ENCODE results near the gene ADRA2C. TPM values are rescaled to one million over a fixed set of nuclear protein-coding genes. Genes with fewer than 3 reads are reported as not detected.

ADRA2C gene
- total RNA-seq, 1 donor from 2014 or later, result 0.32 TPM

DNA sequence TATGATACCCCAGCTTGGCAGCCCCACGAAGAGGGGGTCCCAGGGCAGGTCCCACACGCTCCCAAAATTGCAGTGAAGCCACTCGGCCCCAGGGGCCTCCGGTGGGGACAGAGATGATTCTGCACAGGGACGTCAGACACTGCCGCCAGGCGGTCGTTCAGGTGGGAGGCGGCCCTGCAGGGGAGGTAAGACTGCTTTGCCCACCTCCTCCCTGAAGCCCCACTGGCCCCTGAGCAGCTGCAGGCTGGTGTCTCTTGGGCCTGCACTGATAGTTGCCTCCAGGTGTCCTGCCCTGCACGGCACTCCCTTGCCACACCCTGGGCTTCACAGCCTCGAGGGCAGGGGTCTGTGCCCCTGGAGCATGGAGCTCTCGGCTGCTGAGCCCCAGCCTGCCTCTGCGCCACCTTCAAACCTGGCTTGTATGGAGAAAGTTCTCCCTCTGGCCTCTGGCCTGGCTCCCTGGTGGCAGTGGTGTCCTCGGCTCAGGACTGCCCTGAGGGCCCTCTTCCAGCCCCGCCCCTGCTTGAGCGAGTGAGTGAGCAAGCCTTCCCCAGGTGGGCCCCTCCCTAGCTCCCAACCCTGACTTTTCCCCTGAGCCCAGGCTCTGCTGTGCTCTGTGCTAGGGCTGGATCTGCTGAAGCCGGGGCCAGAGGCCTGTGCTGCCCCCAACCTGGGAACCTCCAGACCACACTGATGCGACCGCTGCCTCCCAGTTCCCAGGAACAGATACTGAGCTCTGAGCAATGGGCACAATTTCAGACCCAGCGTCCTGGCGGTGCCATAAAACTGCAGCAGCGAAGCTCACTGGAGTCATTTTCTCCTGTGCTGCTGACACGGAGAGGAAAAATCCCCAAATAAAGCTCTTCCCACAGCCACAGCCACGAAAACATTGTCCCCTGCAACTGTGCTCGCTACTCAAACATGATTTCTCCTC, 16.1 kb downstream of the ADRA2C start:
- no peak for TF ChIP-seq CTCF (IDR thresholded peaks at IDR 0.05)
- Mint-ChIP-seq H3K27ac (ENCODE audit: unreplicated experiment) (no peak overlapping the region), H3K4me3 (ENCODE audit: unreplicated experiment) (no peak overlapping the region), H3K27me3 (ENCODE audit: unreplicated experiment) (no peaks in the 10 kb centered on the region), H3K36me3 (ENCODE audit: unreplicated experiment) (no peaks in the 10 kb centered on the region), H3K4me1 (ENCODE audit: unreplicated experiment) (no peaks in the 10 kb centered on the region), H3K9me3 (ENCODE audit: unreplicated experiment) (peaks cover 3% of the 10 kb centered on the region)
- DNase-seq (ENCODE audit: extremely low spot score, unreplicated experiment), result no peak

GRCh38 chr4:3783693-3784306, 17.6 kb downstream of the ADRA2C start:
- H3K36me3 Mint-ChIP-seq (ENCODE audit: unreplicated experiment), result no peaks in the 10 kb centered on the region

DNA sequence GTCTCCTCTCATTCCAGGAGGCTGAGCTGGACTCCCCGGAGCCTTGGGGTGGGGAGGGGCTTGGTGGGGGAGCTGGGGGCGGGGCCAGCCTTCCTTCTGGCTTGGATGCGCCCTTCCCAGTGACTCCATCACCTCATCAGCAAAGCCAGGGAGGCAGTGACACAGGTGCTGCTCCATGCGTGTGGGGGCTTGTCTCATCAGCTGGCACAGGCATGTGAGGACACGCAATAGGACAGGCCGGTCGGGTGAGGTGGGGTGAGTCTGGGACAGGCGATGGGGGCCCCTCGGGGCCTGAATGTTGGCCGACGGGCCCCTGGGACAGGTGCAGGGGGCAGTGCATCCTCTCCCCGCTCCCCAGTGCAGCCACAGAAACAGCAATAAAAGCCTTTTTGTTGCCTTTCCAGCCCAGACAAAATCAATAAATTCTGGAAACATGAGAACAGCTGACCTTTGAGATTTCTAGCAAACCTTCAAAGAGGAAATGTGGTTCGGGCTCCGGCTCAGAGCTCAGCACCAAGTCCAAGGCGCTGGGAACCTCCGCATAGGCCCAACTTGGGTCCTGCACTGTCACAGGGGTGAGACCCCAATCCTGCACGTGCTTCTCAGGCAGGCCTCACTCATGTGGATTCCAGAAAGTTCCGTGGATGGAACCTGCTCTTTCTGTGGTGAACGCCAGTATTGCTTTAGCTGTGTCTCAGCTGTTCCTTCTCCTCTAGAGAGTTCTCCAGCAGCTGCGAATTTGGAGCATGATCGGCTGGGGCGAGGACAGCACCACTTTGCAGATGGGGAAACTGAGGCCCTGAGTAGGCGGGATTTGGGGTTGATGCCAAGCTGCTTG, 18.5 kb downstream of the ADRA2C start:
- no peak for DNase-seq (ENCODE audit: extremely low spot score, unreplicated experiment)
- Mint-ChIP-seq H3K27me3 (ENCODE audit: unreplicated experiment) (no peaks in the 10 kb centered on the region), H3K4me3 (ENCODE audit: unreplicated experiment) (no peak overlapping the region), H3K36me3 (ENCODE audit: unreplicated experiment) (no peaks in the 10 kb centered on the region), H3K4me1 (ENCODE audit: unreplicated experiment) (no peaks in the 10 kb centered on the region), H3K9me3 (ENCODE audit: unreplicated experiment) (no peaks in the 10 kb centered on the region), H3K27ac (ENCODE audit: unreplicated experiment) (no peak overlapping the region)
- TF ChIP-seq CTCF (IDR thresholded peaks at IDR 0.05), result no peak

More at GRCh38 chr4:3783693-3784306, 17.6 kb downstream of the ADRA2C start:
- no peaks in the 10 kb centered on the region for H3K27me3 Mint-ChIP-seq (ENCODE audit: unreplicated experiment)
- H3K27ac Mint-ChIP-seq (ENCODE audit: unreplicated experiment), result no peak overlapping the region
- no peaks in the 10 kb centered on the region for H3K9me3 Mint-ChIP-seq (ENCODE audit: unreplicated experiment)
- no peak for TF ChIP-seq CTCF (IDR thresholded peaks at IDR 0.05)
- no peak overlapping the region for H3K4me3 Mint-ChIP-seq (ENCODE audit: unreplicated experiment)
- H3K4me1 Mint-ChIP-seq (ENCODE audit: unreplicated experiment), result no peaks in the 10 kb centered on the region
- no peak for DNase-seq (ENCODE audit: extremely low spot score, unreplicated experiment)

- H3K9me3 Mint-ChIP-seq (ENCODE audit: unreplicated experiment), result no peaks in the 10 kb centered on the region
- TF ChIP-seq CTCF (IDR thresholded peaks at IDR 0.05), result no peak
- H3K4me3 Mint-ChIP-seq (ENCODE audit: unreplicated experiment), result no peak overlapping the region
Measured at GRCh38 chr4:3785292-3785565, 19.0 kb downstream of the ADRA2C start.

More at GRCh38 chr4:3785292-3785565, 19.0 kb downstream of the ADRA2C start:
- H3K4me1 Mint-ChIP-seq (ENCODE audit: unreplicated experiment), result no peaks in the 10 kb centered on the region
- no peaks in the 10 kb centered on the region for H3K27me3 Mint-ChIP-seq (ENCODE audit: unreplicated experiment)
- no peak for DNase-seq (ENCODE audit: extremely low spot score, unreplicated experiment)
- H3K36me3 Mint-ChIP-seq (ENCODE audit: unreplicated experiment), result no peaks in the 10 kb centered on the region
- no peak overlapping the region for H3K27ac Mint-ChIP-seq (ENCODE audit: unreplicated experiment)

Measured in osteocyte (in vitro differentiated cells).